ENCODE measurements around the gene ALG12. TPM values are rescaled to one million over a fixed set of nuclear protein-coding genes. Genes with fewer than 3 reads are reported as not detected.

Gene ALG12
- total RNA-seq, 2 experiments from 2014 or later: 11.4 to 11.7 TPM

DNA sequence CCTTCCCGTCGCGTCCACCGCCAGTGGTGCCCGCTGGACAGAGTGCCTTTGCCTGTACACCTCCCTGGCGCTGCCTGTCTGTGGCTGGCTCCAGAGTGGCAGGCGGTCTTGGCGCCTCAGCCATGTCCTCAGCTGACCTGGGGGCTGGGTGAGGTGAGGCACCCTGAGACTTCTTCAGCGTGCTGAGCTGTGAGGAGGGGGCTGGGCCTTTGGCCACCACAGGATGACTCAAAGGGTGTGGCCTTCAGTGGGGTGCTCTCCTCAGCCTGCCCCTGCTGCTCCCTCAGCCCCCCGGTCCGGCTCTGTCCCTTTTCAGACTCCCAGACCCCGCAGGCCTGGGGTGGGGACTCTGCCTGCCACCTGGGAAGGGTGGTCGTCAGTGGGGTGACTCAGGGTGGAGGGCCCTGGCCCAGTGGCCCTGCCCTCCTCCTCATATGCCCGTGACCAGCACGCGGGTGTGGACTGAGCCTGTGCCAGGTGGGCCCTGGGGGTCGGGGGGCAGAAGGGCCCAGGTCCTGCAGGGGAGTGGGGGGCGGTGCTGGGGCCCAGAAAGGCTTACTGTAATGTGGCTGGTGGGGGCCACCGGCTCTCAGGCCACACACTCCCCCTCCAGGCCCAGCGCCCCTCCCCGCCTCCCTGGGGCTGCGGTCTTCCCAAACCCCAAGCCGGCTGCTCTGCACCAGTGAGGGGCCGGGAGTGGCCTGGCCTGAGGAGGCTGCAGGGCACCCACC, 16.1 kb upstream of the ALG12 start:
- peak overlapping the region; percentile 92 for H3K27ac ChIP-seq (ENCODE audit: low read depth, low read length, poor library complexity, severe bottlenecking)
- H3K9me2 ChIP-seq (ENCODE audit: insufficient read depth, low read length): no peaks in the 10 kb centered on the region
- ChIA-PET POLR2A (no interaction called here), CTCF (ENCODE audit: unreplicated experiment) (no interaction called here)
- no peak for DNase-seq (ENCODE audit: low spot score)
- peak overlapping the region; percentile 84 for H3K4me2 ChIP-seq (ENCODE audit: low read length)
- H4K20me1 ChIP-seq (ENCODE audit: insufficient read depth, low read length): no peaks in the 10 kb centered on the region
- no TSS peak for BruUV-seq (replicated peaks)
- H2AFZ ChIP-seq (ENCODE audit: low read length): no peak overlapping the region
- intact Hi-C loops (cut with micrococcal nuclease; ENCODE audit: unreplicated experiment): loop anchor here (5.0 to 10.0 kb wide), 3 partner anchors 170 to 580 kb away; no protein-coding TSS in a partner anchor
- H3K4me1 ChIP-seq (ENCODE audit: insufficient read depth, low read length, poor library complexity, severe bottlenecking): peaks cover 69% of the 10 kb centered on the region
- H3K36me3 ChIP-seq (ENCODE audit: insufficient read depth, low read length): no peaks in the 10 kb centered on the region
- H3K9me3 ChIP-seq (ENCODE audit: low read length): no peaks in the 10 kb centered on the region
- H3K4me3 ChIP-seq (ENCODE audit: low read depth, low read length, poor library complexity, severe bottlenecking): peak overlapping the region; percentile 77
- TF ChIP-seq EZH2phosphoT487 (IDR thresholded peaks at IDR 0.05; ENCODE audit: borderline replicate concordance, low read depth, low read length): no peak
- TF ChIP-seq, protein P1, sequence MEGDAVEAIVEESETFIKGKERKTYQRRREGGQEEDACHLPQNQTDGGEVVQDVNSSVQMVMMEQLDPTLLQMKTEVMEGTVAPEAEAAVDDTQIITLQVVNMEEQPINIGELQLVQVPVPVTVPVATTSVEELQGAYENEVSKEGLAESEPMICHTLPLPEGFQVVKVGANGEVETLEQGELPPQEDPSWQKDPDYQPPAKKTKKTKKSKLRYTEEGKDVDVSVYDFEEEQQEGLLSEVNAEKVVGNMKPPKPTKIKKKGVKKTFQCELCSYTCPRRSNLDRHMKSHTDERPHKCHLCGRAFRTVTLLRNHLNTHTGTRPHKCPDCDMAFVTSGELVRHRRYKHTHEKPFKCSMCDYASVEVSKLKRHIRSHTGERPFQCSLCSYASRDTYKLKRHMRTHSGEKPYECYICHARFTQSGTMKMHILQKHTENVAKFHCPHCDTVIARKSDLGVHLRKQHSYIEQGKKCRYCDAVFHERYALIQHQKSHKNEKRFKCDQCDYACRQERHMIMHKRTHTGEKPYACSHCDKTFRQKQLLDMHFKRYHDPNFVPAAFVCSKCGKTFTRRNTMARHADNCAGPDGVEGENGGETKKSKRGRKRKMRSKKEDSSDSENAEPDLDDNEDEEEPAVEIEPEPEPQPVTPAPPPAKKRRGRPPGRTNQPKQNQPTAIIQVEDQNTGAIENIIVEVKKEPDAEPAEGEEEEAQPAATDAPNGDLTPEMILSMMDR (conservative IDR thresholded peaks at IDR 0.05; ENCODE audit: low read length): no peak
- H3K79me2 ChIP-seq (ENCODE audit: insufficient read depth, low read depth, low read length): no peaks in the 10 kb centered on the region

DNA sequence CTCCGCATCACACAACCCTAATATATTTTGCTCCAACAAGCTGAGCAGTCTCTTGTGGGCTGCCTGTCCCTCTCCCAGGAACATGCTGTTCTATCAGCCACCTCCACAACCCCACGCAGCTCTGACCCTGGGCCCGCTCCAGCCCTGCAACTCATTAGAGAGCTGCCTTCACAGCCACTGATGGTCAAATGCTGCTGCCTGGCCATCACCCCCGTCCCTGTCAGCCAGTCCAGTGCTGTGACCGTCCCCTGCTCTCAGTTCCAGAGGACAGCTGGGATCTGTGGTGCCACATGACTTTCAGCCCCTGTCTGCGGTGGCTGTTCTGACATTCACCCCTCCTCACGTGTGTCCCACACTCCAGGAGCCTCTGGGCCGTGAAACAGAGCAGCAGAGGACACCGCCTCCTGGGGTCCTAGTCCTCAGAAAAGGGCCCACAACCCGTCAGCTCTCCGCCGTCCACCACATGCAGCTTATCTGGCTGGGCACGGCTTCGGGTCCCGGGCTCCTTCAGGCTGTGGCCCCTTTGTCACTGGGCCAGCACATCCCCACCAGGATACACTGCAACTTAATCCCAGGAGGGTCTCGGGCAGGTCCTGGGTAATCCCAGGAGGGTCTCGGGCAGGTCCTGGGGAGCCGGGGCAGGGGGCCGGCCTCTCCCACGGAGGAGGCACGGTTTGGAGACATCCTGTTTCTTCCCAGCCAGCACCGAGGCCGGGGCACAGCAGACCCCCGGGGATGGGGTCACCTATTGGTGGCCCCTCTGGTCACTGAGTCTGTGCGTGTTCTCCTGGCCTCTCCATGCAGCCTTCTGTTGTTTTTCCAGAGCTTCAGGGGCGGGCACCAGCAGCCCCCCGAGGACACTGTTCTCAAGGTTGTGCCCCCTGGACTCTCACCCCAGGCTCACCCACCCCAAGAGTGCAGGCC, 15.3 kb upstream of the ALG12 start:
- DNase-seq (ENCODE audit: low spot score): no peak
- Histone ChIP-seq H3K36me3 (ENCODE audit: insufficient read depth, low read length) (no peaks in the 10 kb centered on the region), H3K9me2 (ENCODE audit: insufficient read depth, low read length) (no peaks in the 10 kb centered on the region), H4K20me1 (ENCODE audit: insufficient read depth, low read length) (no peaks in the 10 kb centered on the region), H3K4me2 (ENCODE audit: low read length) (peak overlapping the region; percentile 84), H3K9me3 (ENCODE audit: low read length) (no peaks in the 10 kb centered on the region), H3K4me1 (ENCODE audit: insufficient read depth, low read length, poor library complexity, severe bottlenecking) (peaks cover 69% of the 10 kb centered on the region), H3K4me3 (ENCODE audit: low read depth, low read length, poor library complexity, severe bottlenecking) (peak overlapping the region; percentile 77), H2AFZ (ENCODE audit: low read length) (no peak overlapping the region), H3K79me2 (ENCODE audit: insufficient read depth, low read depth, low read length) (no peaks in the 10 kb centered on the region), H3K27ac (ENCODE audit: low read depth, low read length, poor library complexity, severe bottlenecking) (peak overlapping the region; percentile 92)
- no TSS peak for BruUV-seq (replicated peaks)
- CTCF ChIA-PET (ENCODE audit: unreplicated experiment): no interaction called here
- POLR2A ChIA-PET: interaction anchor here (0.7 kb wide), 1 partner anchor 85 kb away, joined by 3 read pairs; no protein-coding TSS in a partner anchor
- intact Hi-C loops (cut with micrococcal nuclease; ENCODE audit: unreplicated experiment): loop anchor here (5.0 to 10.0 kb wide), 3 partner anchors 171 to 579 kb away; no protein-coding TSS in a partner anchor
- no peak for TF ChIP-seq EZH2phosphoT487 (IDR thresholded peaks at IDR 0.05; ENCODE audit: borderline replicate concordance, low read depth, low read length)
- TF ChIP-seq, protein P1 (conservative IDR thresholded peaks at IDR 0.05; ENCODE audit: low read length): no peak

All from OCI-LY7 (cell line).